Activated B cell treated with CpG ODN at 0.5 μM for 24 hours (primary cell): ENCODE results near the gene NUP214. TPM values are rescaled to one million over a fixed set of nuclear protein-coding genes. Genes with fewer than 3 reads are reported as not detected.

Experiments used
- ATAC-seq: fragments of 200-7000 bp; cut with Tn5 transposase; one replicate; pipeline ENCODE4 v1.10.0; 2021; ENCODE audit warnings: low read depth, mild to moderate bottlenecking, moderate library complexity
- CTCF ChIA-PET: fragments of 350-600 bp; sonication (Branson Sonifier 250); formaldehyde crosslinking; loops from one replicate; lab custom pipeline; 2021; ENCODE audit warnings: antibody characterized with exemption; lab: Charles Lee
- POLR2A ChIA-PET: fragments of 350-600 bp; sonication (Branson Sonifier 250); formaldehyde crosslinking; loops from one replicate; lab custom pipeline; 2021; ENCODE audit warnings: antibody characterized with exemption; lab: Charles Lee
- DNase-seq: peaks from one replicate; pipeline ENCODE4 v3.0.0; 2022
- H3K27ac Mint-ChIP-seq: one replicate; pipeline ENCODE4 v1.8.0; 2020; ENCODE audit warnings: mixed read lengths
- H3K27me3 Mint-ChIP-seq: one replicate; pipeline ENCODE4 v1.8.0; 2021; ENCODE audit warnings: mixed read lengths
- H3K36me3 Mint-ChIP-seq: one replicate; pipeline ENCODE4 v1.8.0; 2021; ENCODE audit warnings: low read depth, mixed read lengths
- H3K4me1 Mint-ChIP-seq: one replicate; pipeline ENCODE4 v1.8.0; 2021; ENCODE audit warnings: mixed read lengths
- H3K4me3 Mint-ChIP-seq: one replicate; pipeline ENCODE4 v1.8.0; 2020; ENCODE audit warnings: mild to moderate bottlenecking, mixed read lengths
- H3K9me3 Mint-ChIP-seq: one replicate; pipeline ENCODE4 v1.8.0; 2020; ENCODE audit warnings: mixed read lengths
- CTCF ChIP-seq: fragments of 200-600 bp; IDR thresholded peaks from one replicate; pipeline ENCODE4 v1.8.0; 2022; ENCODE audit warnings: antibody characterized with exemption, mild to moderate bottlenecking
- intact Hi-C: fragments of 100-400 bp; cut with micrococcal nuclease; formaldehyde crosslinking; loops from one replicate; pipeline ENCODE4 v1.15.1; 2024
- total RNA-seq: library from RNA; stranded (reverse); gene quantifications from 2 replicates; pipeline ENCODE4 v1.2.3, GENCODE V29; 2022

NUP214 gene
- total RNA-seq, 1 donor from 2014 or later: 90.9 TPM

GRCh38 chr9:131194762-131195161 lies 69.4 kb downstream of the NUP214 start:
- no peaks in the 10 kb centered on the region for H3K27me3 Mint-ChIP-seq
- no peak for TF ChIP-seq CTCF
- no peaks in the 10 kb centered on the region for H3K9me3 Mint-ChIP-seq
- no peak for DNase-seq
- ATAC-seq: no peak
- POLR2A ChIA-PET: no interaction called here
- H3K4me1 Mint-ChIP-seq: no peaks in the 10 kb centered on the region
- H3K36me3 Mint-ChIP-seq: peaks cover 69% of the 10 kb centered on the region
- H3K4me3 Mint-ChIP-seq: no peak overlapping the region
- H3K27ac Mint-ChIP-seq: no peak overlapping the region
- intact Hi-C loops: no loop called here
- CTCF ChIA-PET: no interaction called here

- no peak overlapping the region for H3K4me3 Mint-ChIP-seq
- H3K27me3 Mint-ChIP-seq: no peaks in the 10 kb centered on the region
- H3K36me3 Mint-ChIP-seq: peaks cover 76% of the 10 kb centered on the region
- no peaks in the 10 kb centered on the region for H3K9me3 Mint-ChIP-seq
- ATAC-seq: no peak
- H3K27ac Mint-ChIP-seq: no peak overlapping the region
- DNase-seq: no peak
- TF ChIP-seq CTCF: no peak
- H3K4me1 Mint-ChIP-seq: no peaks in the 10 kb centered on the region
- intact Hi-C loops: no loop called here
- ChIA-PET CTCF (no interaction called here), POLR2A (interaction anchor here (1.1 kb wide), 1 partner anchor 12 kb away, joined by 3 read pairs; no protein-coding TSS in a partner anchor)
Measured at GRCh38 chr9:131197160-131197911, 72.0 kb downstream of the NUP214 start.

GRCh38 chr9:131198041-131198715 lies 72.8 kb downstream of the NUP214 start:
- Mint-ChIP-seq H3K4me1 (peaks cover 2% of the 10 kb centered on the region), H3K36me3 (peaks cover 71% of the 10 kb centered on the region), H3K4me3 (no peak overlapping the region), H3K27me3 (no peaks in the 10 kb centered on the region), H3K27ac (no peak overlapping the region), H3K9me3 (no peaks in the 10 kb centered on the region)
- ChIA-PET POLR2A (no interaction called here), CTCF (interaction anchor here (1.5 kb wide), 1 partner anchor 139 kb away, joined by 6 read pairs; no protein-coding TSS in a partner anchor)
- TF ChIP-seq CTCF: no peak
- DNase-seq (no peak), ATAC-seq (no peak)
- intact Hi-C loops: no loop called here

GRCh38 chr9:131201856-131202255 lies 76.5 kb downstream of the NUP214 start:
- H3K36me3 Mint-ChIP-seq: peaks cover 78% of the 10 kb centered on the region
- CTCF ChIA-PET: interaction anchor here (1.4 kb wide), 1 partner anchor 135 kb away, joined by 6 read pairs; no protein-coding TSS in a partner anchor
- TF ChIP-seq CTCF: no peak
- no peak overlapping the region for H3K27ac Mint-ChIP-seq
- no peaks in the 10 kb centered on the region for H3K9me3 Mint-ChIP-seq
- DNase-seq (no peak), ATAC-seq (no peak)
- POLR2A ChIA-PET: interaction anchor here (1.0 kb wide), 1 partner anchor 70 kb away, joined by 5 read pairs; no protein-coding TSS in a partner anchor
- peaks cover 11% of the 10 kb centered on the region for H3K4me1 Mint-ChIP-seq
- H3K4me3 Mint-ChIP-seq: no peak overlapping the region
- no peaks in the 10 kb centered on the region for H3K27me3 Mint-ChIP-seq
- intact Hi-C loops: no loop called here
